NCI-H82 treated with DMSO at 0.1 percent for 48 hours (cell line): Measurements from ENCODE around the gene ZNF213.

Experiments
- DNase-seq: peaks from one replicate; lab custom pipeline; 2025; ENCODE audit not compliant: unreplicated experiment; lab: John Stamatoyannopoulos, UW

Gene ZNF213

DNA sequence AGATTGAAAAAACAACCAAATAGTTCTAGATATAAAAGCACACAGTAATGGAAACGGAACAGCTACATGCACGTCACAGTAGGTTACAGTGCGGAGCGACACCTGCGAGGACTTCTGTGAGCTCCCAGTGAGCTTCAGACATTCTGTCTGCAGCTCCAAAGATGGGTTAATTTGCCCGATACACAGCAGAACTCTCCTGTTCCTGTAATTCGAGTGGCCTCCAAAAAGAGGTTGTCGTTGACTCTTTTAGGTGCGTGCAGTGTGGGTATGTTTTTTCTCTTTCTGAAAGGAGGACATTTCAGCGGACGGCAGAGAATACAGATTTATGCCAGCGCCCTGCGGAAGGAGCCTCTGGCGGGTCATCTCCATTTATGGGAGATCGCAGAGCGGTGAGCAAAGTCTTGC is 56.1 kb downstream of the ZNF213 start:
- DNase-seq: no peak
